GM18505 (cell line): ENCODE measurements around the gene SLC4A2.

ENCODE experiments used
- ATAC-seq: cut with Tn5 transposase; IDR thresholded peaks from one replicate; pipeline ENCODE4 v1.9.1; 2021; ENCODE audit not compliant: unreplicated experiment
- POLR2A ChIP-seq: IDR thresholded peaks from 4 replicates; pipeline ENCODE4 v1.6.1; 2011; ENCODE audit warnings: borderline replicate concordance; ENCODE audit not compliant: insufficient read depth, insufficient read length; ENCODE audit errors: extremely low read depth

Gene SLC4A2

GRCh38 chr7:151089893-151090730, 30.7 kb downstream of the SLC4A2 start:
- no peak for TF ChIP-seq POLR2A
- no peak for ATAC-seq

- no peak for ATAC-seq
- no peak for TF ChIP-seq POLR2A
Observed at GRCh38 chr7:151091003-151091402, 31.6 kb downstream of the SLC4A2 start.

DNA sequence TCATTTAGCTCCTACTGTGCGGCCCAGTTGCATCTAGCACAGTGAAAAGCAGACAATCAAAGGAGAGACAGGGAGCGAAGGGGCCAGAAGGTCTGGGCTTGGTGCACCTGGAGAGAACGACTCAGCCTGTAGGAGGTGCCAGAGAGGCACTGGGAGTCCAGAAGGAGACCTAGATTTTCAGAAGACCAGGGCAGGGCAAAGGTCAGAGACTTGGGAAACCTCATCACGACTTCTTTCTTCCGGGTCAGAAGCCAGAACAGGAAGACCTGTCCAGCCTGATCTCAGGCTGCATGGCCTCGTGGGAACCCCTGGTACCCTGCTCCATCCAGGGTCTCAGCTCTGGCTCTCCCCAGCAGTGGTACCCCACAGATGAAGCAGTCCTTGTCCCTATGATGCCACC, 32.0 kb downstream of the SLC4A2 start:
- no peak for TF ChIP-seq POLR2A
- ATAC-seq = no peak

DNA sequence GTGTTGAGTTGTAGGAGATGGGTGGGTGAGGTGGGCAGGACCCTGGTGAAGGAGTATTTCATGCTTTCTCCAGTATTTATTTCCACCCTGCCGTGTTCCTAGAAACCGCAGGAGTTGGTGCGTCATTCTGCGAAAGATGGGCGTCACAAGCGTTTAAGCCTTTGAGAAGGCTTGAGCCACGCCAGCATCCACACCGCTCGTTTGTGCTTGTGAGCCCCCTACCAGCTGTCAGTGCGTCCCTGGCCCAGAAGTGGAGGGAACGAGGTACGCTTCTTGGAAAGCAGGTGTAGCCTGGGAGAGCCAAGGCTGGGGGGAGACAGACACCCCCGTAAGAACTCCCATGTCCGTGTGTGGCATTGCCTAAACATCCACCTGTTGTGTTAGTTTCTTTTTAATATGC, 32.6 kb downstream of the SLC4A2 start:
- ATAC-seq = no peak
- TF ChIP-seq POLR2A = no peak

GRCh38 chr7:151093748-151094147, 34.4 kb downstream of the SLC4A2 start:
- no peak for TF ChIP-seq POLR2A
- no peak for ATAC-seq

- TF ChIP-seq POLR2A = no peak
- ATAC-seq = no peak
Observed at GRCh38 chr7:151094675-151095074, 35.3 kb downstream of the SLC4A2 start.

DNA sequence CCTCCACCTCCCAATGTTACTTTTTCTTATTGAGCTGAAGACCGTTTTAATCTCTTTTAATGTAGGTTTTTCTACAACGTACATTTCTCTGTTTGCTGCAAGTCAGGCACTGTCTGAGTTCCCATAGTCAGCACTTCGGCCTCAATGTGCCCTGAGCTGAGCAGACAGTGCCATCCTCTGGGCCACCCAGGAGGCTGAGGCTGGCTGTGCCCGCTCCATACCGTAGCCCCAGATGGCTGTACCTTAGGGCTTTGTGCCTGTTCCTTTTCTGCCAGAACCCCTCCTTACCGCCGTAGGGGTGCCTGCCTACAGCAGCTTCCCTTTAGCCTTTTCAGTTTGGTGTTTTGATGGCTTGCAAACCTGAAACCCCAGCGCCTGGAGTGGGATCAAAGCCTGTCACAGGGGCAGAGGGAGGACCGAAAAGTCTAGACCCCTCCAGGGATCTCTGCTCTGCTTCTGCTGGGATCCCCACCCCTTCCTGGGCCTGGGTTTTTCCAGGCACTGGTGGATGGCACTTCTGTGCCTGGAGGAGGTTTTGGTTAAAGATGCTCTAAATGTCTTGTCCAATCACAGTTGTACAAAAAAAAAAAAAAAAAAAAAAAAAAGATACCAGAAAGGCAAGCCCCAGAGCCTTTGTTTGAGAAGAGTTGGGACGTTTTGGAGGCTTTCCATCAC, 35.9 kb downstream of the SLC4A2 start:
- ATAC-seq = no peak
- no peak for TF ChIP-seq POLR2A

DNA sequence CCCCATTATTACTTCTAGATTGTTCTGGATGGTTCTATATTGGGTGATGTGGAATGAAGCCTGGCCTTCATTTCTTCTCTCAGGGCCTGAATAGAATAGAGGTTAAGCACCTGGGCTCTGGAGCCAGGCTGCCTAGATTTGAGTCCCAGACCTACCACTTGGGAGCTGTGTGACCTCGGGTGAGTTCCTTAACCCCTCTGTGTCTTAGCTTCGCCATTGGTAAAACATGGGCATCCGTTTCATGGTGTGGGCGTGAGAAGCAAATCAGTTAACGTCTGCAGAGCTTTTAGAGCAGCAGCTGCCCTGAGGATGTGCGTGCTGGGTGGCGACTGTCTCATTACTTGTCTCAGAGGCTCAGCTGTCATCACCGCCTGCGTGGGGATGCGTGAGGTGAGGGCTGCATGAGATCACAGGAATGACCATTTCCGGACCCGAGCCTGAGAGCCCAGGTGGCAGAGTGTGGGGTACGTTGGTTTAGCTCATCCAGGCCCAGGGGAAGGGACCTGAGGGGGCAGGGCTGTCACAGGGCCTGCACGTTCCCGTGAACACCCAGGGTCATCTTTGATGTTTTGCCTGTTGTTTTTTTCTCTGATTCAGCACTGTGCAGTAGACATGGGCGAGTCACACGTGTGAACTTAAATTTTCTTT, 36.6 kb downstream of the SLC4A2 start:
- TF ChIP-seq POLR2A = no peak
- ATAC-seq = no peak

- no peak for ATAC-seq
- no peak for TF ChIP-seq POLR2A
Observed at GRCh38 chr7:151099486-151100211, 40.3 kb downstream of the SLC4A2 start.

GRCh38 chr7:151100921-151101320, 41.5 kb downstream of the SLC4A2 start:
- no peak for TF ChIP-seq POLR2A
- ATAC-seq = no peak

GRCh38 chr7:151101621-151102396, 42.4 kb downstream of the SLC4A2 start:
- TF ChIP-seq POLR2A = no peak
- ATAC-seq = no peak

- no peak for ATAC-seq
- TF ChIP-seq POLR2A = no peak
Observed at GRCh38 chr7:151102991-151103390, 43.6 kb downstream of the SLC4A2 start.
